GM21381 (cell line): ENCODE data around the gene KCNK5.

Experiments
- ATAC-seq: cut with Tn5 transposase; IDR thresholded peaks from one replicate; pipeline ENCODE4 v1.9.1; 2021; ENCODE audit warnings: mild to moderate bottlenecking, moderate library complexity; ENCODE audit not compliant: unreplicated experiment

KCNK5 gene, protein sequence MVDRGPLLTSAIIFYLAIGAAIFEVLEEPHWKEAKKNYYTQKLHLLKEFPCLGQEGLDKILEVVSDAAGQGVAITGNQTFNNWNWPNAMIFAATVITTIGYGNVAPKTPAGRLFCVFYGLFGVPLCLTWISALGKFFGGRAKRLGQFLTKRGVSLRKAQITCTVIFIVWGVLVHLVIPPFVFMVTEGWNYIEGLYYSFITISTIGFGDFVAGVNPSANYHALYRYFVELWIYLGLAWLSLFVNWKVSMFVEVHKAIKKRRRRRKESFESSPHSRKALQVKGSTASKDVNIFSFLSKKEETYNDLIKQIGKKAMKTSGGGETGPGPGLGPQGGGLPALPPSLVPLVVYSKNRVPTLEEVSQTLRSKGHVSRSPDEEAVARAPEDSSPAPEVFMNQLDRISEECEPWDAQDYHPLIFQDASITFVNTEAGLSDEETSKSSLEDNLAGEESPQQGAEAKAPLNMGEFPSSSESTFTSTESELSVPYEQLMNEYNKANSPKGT

GRCh38 chr6:39228992-39229767, at the start of gene KCNK5:
Gene KCNK5 (minus strand): TSS chr6:39229475. CDS start chr6:39229111, 364 bp downstream.
- ATAC-seq: peak; percentile 90

- ATAC-seq: no peak
Measured at GRCh38 chr6:39276379-39276995, 47.2 kb upstream of the KCNK5 start.

- ATAC-seq: no peak
Measured at GRCh38 chr6:39274903-39275302, 45.6 kb upstream of the KCNK5 start.

DNA sequence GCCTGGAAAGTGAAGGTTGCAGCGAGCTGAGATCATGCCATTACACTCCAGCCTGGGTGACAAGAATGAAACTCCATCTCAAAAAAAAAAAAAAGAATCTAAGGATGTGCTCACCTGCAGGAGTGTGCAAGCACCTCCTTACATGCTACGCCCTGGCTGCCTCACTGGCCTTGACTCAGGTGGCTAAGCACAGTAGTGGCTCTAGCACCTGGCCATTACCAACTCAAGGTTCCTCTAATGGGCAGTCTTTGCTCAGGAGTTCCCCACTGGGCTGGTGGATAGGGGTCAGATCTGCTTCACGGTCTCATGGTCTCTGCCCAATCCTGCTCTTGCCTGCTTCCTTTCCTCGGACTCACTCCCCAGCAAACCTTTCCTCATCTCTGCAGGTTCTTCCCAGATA, 45.2 kb upstream of the KCNK5 start:
- ATAC-seq: no peak

DNA sequence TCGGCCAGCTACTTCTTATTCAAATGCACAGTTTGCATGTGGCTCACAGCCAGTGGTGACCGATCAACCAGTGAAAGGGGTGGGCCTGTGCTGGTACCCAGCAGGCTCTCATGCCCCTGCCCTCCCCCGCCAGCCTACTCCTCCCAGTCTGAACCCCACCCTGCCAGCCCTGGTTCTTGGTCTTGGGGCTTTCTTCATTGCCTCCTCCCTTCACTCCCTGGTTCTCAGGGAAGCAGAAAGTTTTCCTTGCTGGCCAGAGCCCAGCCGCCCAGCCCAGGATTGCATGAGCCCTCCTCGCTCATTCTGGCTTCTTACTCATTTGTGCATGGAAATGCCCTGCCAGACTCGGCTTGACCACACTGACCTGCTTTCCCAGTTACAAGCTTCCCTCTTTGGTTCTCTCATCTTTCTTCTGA, 44.1 kb upstream of the KCNK5 start:
- no peak for ATAC-seq

GRCh38 chr6:39269961-39270360, 40.7 kb upstream of the KCNK5 start:
- no peak for ATAC-seq

DNA sequence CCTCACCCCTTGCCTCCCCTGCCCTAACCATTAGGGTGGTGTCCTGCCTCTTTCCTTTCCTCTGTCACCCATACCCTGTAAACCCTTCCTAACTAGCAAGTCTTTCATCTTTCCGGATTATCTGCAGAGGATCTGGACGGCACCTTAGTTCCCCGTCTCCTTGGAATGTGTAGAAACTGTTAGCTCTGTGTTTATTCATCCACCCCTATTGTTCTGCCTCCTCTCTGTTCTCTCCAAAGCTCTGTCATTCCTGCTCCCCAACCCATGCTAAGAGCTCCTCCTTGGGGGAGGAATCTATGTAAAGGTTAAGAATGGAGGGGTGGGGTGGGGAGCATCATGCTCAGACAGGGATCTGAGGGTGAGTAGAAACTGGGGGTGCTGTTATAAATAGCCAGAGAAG, 39.4 kb upstream of the KCNK5 start:
- ATAC-seq: no peak

- ATAC-seq: no peak
Measured at GRCh38 chr6:39268171-39268570, 38.9 kb upstream of the KCNK5 start.

- ATAC-seq: no peak
Measured at GRCh38 chr6:39266782-39267355, 37.6 kb upstream of the KCNK5 start.

DNA sequence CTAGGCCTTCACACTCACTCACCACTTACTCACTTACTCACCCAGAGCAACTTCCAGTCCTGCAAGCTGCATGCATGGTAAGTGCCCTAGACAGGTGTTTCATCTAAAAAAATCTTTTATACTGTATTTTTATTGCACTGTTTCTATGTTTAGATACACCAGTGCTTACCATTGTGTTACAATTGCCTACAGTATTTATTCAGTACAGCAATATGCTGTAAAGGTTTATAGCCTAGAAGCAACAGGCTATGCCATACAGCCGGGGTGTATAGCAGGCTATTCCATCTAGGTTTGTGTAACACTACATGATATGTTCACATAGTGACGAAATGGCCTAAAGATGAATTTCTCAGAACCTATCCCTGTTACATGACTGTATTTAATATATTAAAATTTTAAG, 37.1 kb upstream of the KCNK5 start:
- ATAC-seq: no peak

GRCh38 chr6:39263303-39264037, 34.2 kb upstream of the KCNK5 start:
- ATAC-seq: no peak

GRCh38 chr6:39261751-39262150, 32.5 kb upstream of the KCNK5 start:
- no peak for ATAC-seq

DNA sequence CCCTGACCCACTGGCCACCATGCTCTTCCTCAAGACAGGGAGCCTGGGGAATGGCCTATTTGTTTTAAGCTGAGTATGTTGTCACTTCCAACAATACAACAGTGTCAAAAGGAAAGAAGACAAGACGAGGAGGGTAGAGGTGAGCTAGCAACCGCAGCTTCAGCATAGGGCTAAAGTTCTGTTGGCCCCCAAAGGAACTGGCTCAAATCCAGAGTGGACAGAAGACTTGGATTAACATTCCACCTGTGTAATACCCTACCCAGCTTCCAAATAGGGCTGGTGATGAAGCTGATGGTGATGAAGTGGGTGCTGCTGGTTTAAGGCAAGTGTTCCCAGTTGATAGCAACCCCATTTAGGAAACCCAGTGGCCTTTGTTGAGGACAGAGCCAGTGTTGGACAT, 31.7 kb upstream of the KCNK5 start:
- no peak for ATAC-seq

- no peak for ATAC-seq
Measured at GRCh38 chr6:39260456-39260855, 31.2 kb upstream of the KCNK5 start.

DNA sequence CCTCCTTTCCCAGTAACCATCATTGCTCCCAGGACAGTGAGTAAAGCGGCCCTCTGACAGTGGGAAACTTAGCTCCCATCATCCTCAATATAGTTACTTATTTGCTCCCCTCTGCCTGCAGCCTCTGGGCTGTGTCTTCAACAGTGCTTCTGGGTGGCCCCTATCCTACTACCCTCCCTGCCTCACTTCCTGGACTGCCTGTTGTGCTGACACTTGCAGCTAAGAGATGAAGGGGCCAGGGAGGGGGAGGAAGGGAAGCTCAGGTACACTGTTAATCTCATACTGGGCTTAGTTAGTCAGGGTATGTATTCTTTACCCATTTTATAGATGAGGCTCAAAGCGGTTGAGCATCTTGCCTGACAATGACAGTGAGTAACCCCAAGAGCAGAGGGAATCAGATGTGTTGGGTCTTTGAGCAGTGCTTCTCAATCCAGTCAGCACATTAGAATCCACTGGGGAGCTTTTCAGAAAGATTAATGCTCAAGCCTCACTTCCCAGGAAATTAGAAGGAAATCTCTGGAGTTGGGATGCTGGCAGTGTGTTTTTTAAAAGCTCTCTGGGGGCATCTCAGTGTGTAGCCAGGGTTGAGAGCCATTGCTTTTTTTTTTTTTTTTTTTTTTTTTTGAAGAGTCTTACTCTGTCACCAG, 27.1 kb upstream of the KCNK5 start:
- no peak for ATAC-seq

- no peak for ATAC-seq
Measured at GRCh38 chr6:39254999-39255535, 25.8 kb upstream of the KCNK5 start.

DNA sequence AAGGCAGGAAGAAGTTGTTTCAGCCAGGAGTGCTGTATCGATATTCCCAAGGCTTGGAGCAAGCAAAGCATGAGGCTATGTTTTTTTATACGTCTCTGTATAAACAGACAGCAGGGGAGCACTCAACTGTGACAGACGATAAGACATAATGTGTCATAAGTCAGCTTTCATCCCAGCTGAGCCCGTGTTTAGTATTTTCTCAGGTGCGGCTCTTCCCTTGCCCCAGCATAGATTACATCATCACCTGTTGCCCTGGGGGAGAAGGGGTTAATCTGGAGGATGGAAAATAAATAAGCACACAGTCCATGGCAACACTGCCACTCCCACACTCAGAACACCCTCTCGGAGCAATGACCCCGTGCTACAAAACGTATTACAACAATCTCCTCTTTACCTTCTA, 22.1 kb upstream of the KCNK5 start:
- no peak for ATAC-seq

DNA sequence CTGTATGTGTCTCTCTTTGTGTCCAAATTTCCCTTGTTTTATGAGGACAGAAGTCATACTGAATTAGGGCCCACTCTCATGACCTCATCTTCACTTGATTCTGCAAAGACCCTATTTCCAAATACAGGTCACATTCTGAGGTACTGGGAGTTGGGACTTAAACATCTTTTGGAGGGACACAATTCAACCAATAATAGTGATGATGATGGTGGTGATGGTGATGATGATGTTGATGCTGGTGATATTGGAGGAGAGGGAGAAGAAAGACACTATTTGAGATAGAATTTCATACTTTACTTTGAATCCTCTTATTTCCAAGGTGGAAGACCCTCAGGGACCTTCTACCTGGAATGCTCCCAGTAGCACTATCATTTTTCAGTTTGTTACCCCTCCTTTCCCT, 21.2 kb upstream of the KCNK5 start:
- no peak for ATAC-seq

- ATAC-seq: no peak
Measured at GRCh38 chr6:39249278-39249677, 20.0 kb upstream of the KCNK5 start.

DNA sequence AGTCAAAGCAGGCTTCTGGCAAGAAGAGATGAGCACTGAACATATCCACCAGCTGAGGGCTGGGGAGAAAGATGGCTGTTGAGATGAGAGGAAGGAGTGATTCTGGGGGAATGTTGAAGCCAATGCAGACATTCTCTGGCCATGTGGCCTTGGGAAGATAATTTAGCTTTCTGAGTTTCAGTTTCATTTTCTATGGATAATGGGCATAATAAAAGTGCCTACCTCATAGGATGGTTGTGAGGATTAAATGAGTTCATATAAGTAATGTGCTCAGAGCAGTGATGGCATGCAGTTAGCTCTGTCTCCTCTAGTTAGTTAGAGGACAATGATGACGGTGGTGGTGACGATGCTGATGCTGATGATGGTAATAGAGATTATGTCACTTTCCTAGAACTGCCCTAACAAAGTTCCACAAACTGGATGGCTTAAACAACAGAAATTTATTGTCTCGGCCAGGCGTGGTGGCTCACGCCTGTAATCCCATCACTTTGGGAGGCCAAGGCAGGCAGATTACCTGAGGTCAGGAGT, 18.5 kb upstream of the KCNK5 start:
- no peak for ATAC-seq
